Fibroblast of skin of left quadriceps (primary cell): Measurements from ENCODE around the gene ECHDC1.

Source experiments
- DNase-seq, 2 experiments: peaks; one replicate each; pipeline ENCODE4 v3.0.0-alpha.2; 2013; ENCODE audit warnings: low read depth in 2 of 2

ECHDC1 gene

DNA sequence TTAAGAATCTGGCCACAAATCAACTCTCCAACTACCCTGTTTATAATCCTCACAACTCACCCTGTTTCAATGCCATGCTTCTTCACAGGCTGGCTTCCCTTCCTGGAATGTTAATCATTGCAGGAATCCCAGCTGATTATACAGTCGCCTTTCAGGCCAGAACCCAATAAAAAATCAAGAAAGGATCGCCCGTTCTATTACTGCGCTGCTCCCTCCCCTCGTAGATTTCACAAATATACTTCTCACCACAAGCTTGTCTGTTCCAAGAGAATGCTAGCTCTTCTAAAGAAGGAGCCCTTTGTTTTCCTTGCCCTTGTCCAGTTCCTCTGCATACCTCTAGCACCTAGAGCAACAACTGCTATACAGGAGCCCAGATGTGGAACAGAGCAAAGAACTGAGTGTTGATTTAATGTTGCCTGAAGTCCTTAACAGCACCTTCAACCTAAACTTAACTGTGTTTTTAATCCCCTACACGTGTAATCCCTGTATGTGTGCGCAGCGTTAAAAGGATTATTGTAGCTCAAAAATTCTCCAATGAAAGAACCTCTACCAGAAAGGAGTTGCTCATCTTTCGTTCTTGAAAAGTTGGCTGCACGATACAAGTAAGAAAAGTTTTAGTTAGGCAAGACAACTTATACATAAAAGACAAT, 988 bp downstream of the ECHDC1 start:
- peak in 1 of 2 experiments; percentile 25 for DNase-seq

DNA sequence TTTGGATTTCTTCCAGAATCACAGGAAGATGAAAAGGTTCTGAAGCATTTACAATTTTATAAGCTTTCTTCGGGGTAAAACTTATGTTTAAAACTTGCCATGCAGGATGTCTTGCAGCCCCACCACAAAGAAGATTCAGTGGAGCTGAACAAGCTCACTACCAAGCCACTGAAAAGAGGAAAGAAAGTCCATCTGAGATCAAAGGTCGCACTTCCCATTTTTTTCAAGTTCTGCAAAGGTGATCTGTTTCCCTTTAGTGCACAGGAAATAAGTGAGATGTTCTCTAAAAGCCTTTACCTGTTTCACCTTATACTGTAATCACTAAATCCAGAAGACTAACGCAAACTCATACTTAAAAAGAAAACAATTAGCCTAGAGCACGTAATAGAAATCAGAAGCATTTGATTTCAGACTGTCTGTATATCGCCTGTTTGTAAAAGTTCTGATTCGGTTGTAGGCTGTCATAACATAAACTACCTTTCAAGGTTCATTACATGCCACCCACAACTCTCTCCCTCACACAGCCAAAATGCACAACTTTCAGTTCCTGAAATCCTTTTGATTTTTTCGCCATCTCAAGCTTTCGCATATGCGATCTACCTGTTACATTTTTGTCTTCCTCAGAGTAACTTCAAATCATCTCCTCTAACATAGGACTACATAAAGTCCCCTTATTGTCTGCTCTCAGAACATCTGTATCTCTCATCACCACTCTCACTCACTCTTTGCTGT, 1.8 kb downstream of the ECHDC1 start:
- DNase-seq = no peak

DNA sequence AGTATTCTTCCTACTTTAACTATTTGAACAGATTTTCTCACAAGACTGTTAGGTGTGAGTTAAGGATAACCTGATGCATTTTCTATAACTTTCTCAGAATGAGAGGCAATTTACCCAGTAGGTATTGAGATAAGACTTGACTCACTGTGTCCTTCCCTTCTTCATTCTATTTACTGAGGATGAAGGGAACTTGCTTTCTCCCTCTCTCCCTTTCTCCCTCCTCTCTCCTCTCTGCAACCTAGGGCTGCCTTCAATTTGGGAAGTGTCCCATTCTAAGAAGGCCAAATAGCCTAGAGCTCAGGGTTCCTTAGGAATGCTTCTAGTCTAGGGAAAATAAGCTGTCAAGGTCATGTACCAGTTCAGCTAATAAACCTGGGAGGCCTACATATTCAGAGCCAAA, 3.2 kb downstream of the ECHDC1 start:
- DNase-seq = no peak

DNA sequence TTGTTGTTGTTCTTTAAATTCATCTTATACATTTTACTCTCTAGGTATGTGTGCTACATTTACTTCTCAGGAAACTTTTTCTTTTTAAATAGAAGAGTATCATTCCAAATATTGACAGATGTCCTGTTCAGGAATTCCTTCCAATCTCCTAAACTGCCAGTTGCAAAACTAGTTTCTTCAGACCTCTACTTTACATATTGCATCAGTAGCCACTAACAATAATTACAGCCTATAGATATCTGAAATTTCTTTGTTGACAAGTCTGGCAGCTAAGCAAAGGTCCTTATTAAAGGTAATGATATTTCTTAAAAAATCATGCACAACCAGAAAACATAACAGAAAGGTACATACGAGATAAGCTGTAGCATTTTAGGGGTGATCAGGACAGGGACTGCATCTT, 4.5 kb downstream of the ECHDC1 start:
- DNase-seq = no peak

DNA sequence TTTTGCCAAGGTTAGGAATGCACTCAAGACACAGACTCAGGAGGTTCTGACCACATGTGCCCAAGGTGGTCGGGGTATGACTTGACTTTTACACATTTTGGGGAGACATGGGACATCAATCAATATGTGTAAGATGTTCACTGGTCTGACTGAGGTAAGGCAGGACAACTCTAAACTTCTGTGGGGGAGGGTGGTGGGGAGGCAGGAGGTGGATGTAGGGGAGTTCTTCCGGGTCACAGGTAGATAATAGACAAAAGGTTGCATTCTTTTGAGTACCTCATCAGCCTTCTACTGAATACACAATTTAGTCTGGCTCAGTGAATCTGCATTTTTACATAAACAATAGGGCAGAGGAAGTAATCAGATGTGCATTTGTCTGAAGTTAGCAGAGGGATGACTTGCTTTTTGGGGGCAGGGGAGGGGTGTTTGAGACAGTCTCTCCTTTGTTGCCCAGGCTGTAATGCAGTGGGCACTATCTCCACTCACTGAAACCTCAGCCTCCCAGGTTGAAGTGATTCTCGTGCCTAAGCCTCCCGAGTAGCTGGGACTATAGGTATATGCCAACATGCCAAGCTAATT, 10.9 kb downstream of the ECHDC1 start:
- DNase-seq = no peak

DNA sequence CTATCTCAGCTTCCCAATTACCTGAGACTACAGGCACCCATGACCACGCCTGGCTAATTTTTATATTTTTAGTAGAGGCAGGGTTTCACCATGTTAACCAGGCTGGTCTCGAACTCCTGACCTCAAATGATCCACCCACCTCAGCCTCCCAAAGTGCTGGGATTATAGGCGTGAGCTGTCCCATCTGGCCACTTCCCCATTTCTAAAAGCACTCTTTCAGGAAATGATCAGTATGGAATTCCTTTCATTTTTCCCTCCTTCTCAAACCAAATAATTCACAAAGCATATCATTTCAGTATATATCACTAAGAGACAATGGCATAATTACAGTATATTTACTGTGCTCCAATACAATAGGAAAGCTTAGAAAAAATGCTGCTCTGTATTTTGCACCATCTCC, 12.2 kb downstream of the ECHDC1 start:
- DNase-seq = peak in 1 of 2 experiments; percentile 6

DNA sequence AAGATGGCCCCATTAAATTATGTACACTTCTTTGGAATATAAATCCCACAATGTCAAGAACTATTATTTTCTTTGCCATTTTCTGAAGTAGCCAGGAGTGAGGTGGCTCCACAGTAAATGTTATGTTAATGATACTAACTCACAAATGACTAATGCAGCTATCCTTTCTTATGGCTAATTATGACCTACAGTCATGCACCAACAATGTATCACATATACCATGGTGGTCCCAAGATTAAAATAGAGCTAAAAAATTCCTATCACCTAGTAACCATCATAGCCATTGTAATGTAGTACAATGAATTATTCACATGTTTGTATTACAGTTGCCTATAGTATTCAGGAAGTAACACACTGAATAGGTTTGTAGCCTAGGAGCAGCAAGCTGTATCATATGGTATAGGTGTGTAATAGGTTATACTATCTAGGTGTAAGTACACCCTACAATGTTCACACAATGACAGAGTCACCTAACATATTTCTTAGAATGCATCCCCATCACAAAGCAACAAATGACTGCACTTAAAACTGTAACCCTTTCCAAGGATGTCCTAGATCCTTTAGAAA, 15.3 kb downstream of the ECHDC1 start:
- peak; percentile 18 for DNase-seq

DNA sequence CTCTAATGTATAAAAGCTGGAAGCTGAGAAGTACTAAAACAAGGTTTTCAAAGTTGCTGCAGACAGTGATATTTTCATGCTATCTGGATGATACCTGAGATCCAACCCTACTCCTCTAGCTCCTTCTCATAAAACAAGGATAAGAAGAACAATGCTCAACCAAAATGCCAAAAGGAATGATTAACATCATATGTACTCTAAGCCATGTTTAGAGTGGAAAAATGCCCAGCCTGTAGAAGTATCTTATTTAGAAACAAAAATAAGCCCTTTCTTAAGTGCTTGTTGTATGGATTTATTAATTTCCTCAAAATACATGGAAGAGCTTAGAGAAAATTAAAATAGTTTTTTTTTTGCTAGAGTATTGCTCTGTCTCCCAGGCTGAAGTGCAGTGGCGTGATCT, 23.7 kb downstream of the ECHDC1 start:
- DNase-seq = no peak

DNA sequence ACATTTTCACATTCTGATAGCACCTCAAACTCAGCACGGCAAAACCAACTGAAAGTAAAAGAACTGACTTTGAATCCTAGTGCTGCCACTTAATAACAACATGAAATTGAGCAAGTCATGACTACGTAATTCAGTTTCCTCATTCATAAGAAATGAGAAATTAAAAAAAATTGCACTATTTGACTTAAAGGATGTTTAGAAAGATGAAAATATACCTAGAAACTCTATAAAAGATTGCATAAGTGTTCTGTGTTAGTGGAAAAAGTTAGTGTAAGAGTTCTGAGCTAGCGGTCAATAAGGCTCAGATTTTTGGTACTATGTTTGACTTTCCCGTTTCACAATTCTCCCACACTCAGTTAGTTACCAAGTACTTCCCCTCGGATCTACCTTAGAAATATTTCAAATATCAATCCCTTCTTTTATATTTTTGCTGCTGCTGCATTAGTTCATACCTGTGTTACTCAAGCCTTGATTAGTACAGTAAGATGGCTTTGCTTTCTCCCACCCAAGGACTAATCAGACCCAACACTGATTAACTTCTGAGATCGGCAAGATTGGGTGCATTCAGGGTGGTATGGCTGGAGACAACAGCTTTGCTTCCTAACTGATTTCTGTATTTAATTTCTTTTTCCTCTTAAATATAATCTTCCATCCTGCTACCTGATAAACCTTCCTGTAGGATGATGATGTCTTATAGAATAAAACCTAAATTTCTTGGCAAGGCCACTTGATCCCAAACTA, 25.9 kb downstream of the ECHDC1 start:
- DNase-seq = no peak

DNA sequence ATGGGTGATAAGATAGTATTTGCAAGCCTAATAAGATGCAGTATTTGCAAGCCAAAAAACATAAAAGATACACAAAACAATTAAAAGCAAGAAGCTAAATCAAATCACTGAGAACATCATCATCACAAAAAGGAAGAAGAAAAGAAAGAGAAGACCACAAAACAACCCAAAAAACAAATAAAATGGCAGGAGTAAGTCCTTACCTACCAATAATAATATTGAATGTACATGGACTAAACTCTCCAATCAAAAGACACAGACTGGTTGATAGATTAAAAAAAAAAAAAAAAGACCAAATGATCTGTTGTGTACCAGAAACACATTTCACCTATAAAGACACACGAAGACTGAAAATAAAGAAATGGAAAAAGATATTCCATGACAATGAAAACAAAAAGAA, 37.7 kb downstream of the ECHDC1 start:
- no peak for DNase-seq

DNA sequence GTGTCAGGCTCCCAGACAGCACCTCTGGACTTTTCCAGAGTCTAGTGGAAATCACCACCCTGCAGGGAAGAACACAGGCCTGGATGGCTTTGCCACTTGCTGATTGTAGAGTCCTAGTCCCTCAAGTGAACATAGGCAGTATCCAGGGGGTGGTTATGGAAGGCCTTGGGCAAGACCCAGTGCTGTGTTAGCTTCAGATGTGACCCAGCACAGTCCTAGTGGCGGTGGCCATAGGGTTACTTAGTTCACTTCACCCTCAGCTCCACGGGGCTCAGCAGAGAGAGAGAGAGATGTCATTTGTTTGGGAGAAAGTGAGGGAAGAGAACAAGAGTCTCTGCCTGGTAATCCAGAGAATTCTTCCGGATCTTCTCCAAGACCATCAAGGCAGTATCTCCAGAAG, 39.5 kb downstream of the ECHDC1 start:
- DNase-seq = no peak

DNA sequence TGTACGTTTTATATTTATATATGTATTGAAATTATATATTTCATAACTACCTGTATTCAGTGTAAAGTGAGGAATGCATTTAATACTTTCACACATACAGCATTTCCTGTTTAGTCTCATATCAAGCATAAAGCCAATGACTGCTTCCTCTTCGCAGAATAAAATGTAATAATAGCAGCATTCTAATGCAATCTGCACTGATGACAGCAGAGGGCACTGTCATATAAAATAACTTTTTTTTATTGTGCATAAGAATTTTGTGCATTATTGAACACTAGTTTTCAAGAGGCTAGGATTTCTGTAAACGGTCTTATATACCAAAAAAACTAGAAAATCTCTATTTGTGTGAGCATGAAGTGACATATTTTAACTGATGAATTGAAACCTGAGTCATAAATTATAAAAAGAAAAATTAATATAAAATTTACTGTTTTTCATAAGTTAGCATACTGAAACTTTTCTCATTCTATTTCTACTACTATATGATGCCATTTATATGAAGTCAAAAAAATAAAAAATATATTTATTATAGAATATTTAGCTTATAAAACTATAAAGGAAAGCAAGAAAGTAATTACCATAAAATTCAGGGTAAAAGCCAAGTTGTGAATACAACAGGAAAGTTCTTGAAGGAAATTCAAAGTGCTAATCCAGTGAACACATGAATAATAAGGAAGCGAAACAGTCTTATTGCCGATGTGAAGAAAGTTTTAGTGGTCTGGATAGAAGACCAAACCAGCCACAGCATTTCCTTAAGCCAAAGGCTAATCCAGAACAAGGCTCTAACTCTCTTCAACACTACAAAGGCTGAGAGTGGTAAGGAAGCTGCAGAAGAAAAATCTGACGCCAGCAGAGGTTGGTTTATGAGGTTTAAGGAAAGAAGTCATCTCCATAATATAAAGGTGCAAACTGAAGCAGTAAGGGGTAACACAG, 40.4 kb downstream of the ECHDC1 start:
- peak; percentile 27 to 32 for DNase-seq

DNA sequence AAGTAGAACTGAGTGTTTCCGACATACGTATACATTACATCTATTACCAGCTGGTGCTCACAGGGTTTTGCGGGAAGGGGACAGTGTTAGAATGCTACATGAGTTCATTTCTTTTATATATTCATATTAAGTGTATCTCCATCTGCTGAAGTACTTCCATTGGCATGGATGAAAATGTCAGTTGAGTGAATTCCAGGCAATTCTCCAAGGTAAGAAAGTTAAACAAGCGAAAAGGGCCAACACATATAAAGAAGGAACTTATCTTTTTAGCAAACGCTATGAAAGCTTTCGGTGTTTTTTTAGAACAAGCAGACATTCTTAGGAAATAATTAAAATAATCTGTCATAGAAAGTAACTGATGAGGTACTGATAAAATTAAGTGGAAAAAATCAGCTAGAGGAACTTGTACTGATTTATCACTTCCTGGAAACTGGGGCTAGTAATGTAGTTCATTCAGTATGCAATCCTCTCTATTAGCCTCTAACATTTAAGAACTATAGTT, 42.2 kb downstream of the ECHDC1 start:
- no peak for DNase-seq

DNA sequence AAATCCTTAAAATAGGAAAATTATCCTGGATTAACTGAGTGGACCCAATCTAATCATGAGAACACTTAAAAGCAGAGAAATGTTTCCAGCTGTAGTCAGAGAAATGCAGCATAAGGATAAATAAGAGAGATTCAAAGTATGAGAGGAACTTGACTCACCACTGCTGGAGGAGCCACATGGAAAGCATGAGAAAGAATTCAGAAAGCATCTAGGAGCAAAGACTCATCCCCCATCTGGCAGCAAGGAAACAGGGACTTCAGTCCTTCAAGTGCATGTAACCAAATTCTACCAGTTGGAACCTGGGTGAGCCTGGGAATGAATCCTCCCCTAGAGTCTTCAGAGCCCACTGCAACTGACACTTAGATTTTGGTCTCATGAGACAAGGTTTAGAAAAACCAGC, 43.0 kb downstream of the ECHDC1 start:
- peak; percentile 73 to 75 for DNase-seq

DNA sequence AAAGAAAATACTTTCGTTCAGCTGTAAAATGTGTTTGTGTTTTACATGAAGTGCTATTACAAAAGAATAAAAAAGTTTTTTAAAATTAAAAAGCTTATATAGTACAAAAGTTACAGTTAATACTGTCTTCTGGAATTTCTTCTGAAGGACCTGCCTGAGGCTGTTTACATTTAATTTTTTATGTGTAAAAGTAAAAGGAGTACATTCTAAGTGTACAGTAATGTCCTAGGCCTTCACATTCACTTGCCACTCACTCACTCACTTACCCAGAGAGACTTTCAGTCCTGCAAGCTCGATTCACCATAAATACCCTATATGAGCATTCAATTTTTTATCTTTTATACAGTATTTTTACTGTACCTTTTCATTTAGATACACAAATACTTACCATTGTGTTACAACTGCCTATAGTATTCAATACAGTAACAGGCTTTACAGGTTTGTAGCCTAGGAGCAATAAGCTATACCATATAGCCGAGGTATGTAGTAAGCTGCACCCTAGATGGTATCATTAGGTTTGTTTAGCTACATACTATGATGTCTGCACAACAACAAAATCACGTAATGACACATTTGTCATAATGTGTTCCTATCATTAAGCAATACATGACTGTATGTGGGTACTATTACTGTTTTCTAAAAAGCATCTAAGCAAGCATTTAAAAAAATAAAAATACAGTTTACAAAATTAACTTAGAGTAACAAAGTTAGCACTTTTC, 43.7 kb downstream of the ECHDC1 start:
- DNase-seq = no peak

DNA sequence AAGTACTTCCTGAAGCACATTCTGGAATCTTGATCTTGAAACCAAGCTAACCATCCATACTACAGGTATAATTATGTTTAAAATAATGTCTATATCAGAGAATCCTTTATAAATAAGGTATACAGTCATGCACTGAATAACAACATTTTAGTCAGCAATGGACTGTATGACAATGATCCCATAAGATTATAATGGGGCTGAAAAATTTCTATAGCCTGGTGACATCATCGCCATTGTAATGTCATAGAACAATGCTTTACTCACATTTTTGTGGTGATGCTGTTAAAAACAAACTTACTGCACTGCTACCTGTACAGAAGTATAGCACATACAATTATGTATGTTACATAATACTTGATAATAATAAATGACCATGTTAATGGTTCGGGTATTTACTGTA, 44.9 kb downstream of the ECHDC1 start:
- no peak for DNase-seq

DNA sequence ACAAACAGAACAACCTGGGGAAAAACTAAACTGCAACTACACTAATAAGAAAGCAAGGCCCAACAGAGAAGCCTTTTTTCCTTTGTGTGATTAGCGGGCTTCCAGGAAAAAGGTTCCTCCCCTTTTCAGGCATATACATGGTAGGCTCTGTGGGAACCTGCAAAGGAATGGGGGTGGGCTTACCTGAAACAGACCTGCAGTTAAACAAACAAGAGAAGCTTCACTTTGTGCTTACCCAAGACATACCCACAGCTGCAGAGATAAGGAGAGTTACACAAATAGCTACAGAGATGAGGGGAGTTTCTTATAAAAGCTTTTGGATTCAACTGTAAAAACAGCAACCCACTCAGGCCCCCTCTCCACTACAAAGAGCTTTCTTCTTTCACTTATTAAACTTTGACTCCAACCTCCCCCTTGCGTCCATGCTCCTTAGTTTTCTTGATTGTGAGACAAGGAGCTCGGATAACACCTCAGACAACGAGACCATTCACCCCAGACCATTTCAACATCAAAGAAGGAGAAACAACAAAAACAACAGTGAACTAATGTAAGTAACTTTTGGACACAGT, 45.8 kb downstream of the ECHDC1 start:
- DNase-seq = no peak

DNA sequence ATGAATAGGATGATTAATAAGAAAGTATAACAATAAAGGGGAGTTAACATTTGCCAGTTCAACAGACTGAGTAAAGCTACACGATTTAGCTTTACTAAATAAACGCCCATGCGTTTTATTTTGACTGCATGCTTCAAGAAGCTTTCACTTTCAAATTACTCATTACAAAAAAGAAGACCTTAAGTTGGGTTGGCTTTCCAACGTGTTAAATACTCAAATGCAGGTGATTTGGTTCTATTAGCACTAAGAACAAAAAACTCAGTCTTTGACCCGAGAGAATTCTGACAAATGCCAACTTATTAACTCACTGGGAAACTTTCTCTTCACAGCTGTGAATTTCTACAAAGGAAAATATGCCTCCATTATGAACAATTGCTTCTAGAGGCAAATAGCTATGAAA, 51.9 kb downstream of the ECHDC1 start:
- no peak for DNase-seq

DNA sequence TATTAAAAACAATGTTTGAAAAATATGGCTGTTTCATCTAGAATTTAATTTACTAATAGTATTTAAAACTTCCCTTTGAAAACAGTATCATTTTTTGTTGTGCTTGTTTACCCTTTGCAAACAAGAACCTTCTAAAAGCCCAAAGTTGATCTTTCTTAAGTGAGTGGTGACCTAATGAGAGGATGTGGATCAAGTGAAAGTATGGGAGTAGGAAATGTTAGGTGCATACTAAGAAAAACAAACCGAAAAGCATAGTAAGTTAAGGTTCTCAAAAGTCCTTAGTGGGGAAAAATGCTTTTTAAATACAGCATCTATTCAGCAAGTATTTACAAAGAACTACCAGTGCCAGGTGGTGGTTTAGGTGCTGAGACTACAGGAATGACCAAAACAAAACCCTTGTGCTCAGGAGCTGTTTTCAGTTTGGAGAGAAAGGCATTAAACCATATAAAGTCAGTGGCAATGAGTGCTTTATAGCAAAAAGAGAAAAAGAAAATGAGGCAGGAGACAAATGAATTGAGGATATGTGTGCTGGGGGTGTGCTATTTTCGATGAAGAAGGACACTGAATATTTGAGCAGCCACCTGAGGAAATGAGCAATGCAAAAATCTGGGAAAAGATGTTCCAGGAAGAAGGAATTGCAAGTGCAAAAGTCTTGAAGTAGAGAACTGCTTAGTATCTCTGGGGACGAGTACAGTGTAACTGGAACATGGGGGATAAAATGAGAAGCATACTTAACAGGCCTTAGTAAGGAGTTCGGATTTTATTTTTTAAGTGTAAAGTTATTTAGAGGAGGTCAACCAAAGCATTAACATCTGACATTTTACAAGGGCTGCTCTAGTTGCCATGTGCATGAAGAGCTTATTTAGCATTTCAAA, 52.8 kb downstream of the ECHDC1 start:
- no peak for DNase-seq
